Measurements from ENCODE around the gene TRIO.

The TRIO gene

DNA sequence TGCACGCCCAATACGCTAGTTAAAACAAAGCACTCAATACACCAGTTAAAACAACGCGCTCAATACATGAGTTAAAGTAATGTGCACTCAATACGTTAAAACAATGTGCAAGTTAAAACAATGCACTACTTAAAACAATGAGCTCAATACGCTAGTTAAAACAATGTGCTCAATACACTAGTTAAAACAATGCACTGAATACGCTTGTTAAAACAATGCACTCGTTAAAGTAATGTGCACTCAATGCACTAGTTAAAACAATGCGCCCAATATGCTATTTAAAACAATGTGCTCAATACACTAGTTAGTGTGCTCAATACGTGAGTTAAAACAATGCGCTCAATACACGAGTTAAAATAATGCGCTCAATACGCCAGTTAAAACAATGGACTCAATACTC, 185.0 kb downstream of the TRIO start:
- TF ChIP-seq, protein P1, sequence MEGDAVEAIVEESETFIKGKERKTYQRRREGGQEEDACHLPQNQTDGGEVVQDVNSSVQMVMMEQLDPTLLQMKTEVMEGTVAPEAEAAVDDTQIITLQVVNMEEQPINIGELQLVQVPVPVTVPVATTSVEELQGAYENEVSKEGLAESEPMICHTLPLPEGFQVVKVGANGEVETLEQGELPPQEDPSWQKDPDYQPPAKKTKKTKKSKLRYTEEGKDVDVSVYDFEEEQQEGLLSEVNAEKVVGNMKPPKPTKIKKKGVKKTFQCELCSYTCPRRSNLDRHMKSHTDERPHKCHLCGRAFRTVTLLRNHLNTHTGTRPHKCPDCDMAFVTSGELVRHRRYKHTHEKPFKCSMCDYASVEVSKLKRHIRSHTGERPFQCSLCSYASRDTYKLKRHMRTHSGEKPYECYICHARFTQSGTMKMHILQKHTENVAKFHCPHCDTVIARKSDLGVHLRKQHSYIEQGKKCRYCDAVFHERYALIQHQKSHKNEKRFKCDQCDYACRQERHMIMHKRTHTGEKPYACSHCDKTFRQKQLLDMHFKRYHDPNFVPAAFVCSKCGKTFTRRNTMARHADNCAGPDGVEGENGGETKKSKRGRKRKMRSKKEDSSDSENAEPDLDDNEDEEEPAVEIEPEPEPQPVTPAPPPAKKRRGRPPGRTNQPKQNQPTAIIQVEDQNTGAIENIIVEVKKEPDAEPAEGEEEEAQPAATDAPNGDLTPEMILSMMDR (IDR thresholded peaks at IDR 0.05; ENCODE audit: low read depth, low read length) = no peak

DNA sequence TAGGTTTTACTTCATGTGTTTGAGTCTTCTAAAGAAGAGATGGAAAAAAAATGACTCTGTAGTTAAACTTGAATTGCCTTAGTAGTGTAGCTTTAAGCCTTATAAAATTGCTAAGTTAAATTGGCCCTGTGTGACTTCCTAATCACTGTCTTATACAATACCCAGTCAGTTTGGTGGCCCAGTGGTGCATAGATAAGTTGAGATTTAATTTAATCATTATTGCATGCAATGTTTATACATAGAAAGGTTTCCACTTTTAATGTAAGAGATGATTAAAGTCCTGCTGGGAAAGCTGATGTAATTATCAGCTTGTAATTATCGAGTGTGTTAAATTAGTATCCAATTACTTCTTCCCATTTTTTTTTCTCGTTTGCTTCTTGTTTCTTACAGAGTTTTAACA, 187.1 kb downstream of the TRIO start:
- no peak overlapping the region for H3K4me3 ChIP-seq (replicated peaks in 1 of 2; ENCODE audit: low read depth in 2 of 2, low read length in 2 of 2)
- TF ChIP-seq, protein P1 (IDR thresholded peaks at IDR 0.05; ENCODE audit: low read depth, low read length) = no peak
- no peak for DNase-seq (ENCODE audit: low read depth in 2 of 2)

More for the DNA sequence above, 185.0 kb downstream of the TRIO start:
- no peak overlapping the region for H3K4me3 ChIP-seq (replicated peaks in 1 of 2; ENCODE audit: low read depth in 2 of 2, low read length in 2 of 2)
- DNase-seq (ENCODE audit: low read depth in 2 of 2) = no peak

GRCh38 chr5:14330729-14331385, 187.7 kb downstream of the TRIO start:
- H3K4me3 ChIP-seq (replicated peaks in 1 of 2; ENCODE audit: low read depth in 2 of 2, low read length in 2 of 2) = no peak overlapping the region
- TF ChIP-seq, protein P1 (IDR thresholded peaks at IDR 0.05; ENCODE audit: low read depth, low read length) = no peak
- no peak for DNase-seq (ENCODE audit: low read depth in 2 of 2)

GRCh38 chr5:14331386-14331781, 188.2 kb downstream of the TRIO start:
- no peak overlapping the region for H3K4me3 ChIP-seq (replicated peaks in 1 of 2; ENCODE audit: low read depth in 2 of 2, low read length in 2 of 2)
- TF ChIP-seq, protein P1 (IDR thresholded peaks at IDR 0.05; ENCODE audit: low read depth, low read length) = no peak
- DNase-seq (ENCODE audit: low read depth in 2 of 2) = no peak

GRCh38 chr5:14332038-14332631, 189.0 kb downstream of the TRIO start:
- H3K4me3 ChIP-seq (replicated peaks in 1 of 2; ENCODE audit: low read depth in 2 of 2, low read length in 2 of 2) = no peak overlapping the region
- TF ChIP-seq, protein P1 (IDR thresholded peaks at IDR 0.05; ENCODE audit: low read depth, low read length) = no peak
- DNase-seq (ENCODE audit: low read depth in 2 of 2) = no peak

DNA sequence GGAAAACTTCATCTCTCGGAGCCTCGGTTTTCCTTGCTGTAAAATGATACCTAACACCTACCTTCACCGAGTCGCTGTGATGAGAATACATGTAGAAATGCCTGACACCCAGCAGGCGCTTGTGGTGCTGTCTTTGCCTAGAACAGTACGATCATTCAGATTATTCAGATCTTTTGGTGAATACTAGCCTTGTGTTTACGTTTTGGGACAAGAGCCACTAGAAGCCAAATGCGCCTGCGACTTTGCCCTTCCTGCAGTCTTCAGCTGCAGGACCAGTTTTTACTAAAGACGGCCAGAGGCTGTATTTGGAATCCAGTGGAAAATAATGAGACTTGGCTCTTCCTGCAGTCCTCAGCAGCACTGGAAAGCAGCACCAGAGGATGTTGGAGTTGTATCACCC, 189.6 kb downstream of the TRIO start:
- TF ChIP-seq, protein P1 (IDR thresholded peaks at IDR 0.05; ENCODE audit: low read depth, low read length) = no peak
- no peak overlapping the region for H3K4me3 ChIP-seq (replicated peaks in 1 of 2; ENCODE audit: low read depth in 2 of 2, low read length in 2 of 2)
- DNase-seq (ENCODE audit: low read depth in 2 of 2) = no peak

Measured in cardiac fibroblast (primary cell).